HEK293T (cell line): ENCODE results near the gene RNF149.

Experiments used
- ARNT ChIP-seq: fragments of 450-650 bp; IDR thresholded peaks from 2 replicates; pipeline ENCODE4 v1.6.1; 2017; ENCODE audit warnings: mild to moderate bottlenecking
- BHLHE40 ChIP-seq: fragments of 450-650 bp; IDR thresholded peaks from 2 replicates; pipeline ENCODE4 v1.6.1; 2016; ENCODE audit warnings: mild to moderate bottlenecking, moderate library complexity, borderline replicate concordance
- ELF4 ChIP-seq: fragments of 450-650 bp; IDR thresholded peaks from 2 replicates; pipeline ENCODE4 v1.6.1; 2017; ENCODE audit warnings: antibody characterized with exemption
- FOXA1 ChIP-seq: fragments of 450-650 bp; IDR thresholded peaks from 2 replicates; pipeline ENCODE4 v1.6.1; 2016; ENCODE audit warnings: mild to moderate bottlenecking
- FOXK2 ChIP-seq: fragments of 450-650 bp; IDR thresholded peaks from 2 replicates; pipeline ENCODE4 v1.6.1; 2016; ENCODE audit warnings: mild to moderate bottlenecking
- FOXM1 ChIP-seq: fragments of 450-650 bp; IDR thresholded peaks from 2 replicates; pipeline ENCODE4 v1.6.1; 2017; ENCODE audit warnings: mild to moderate bottlenecking, borderline replicate concordance
- L3MBTL2 ChIP-seq: fragments of 450-650 bp; conservative IDR thresholded peaks from 2 replicates; pipeline ENCODE4 v1.6.1; 2016; ENCODE audit warnings: mild to moderate bottlenecking
- NFRKB ChIP-seq: fragments of 450-650 bp; IDR thresholded peaks from 2 replicates; pipeline ENCODE4 v1.6.1; 2016; ENCODE audit warnings: mild to moderate bottlenecking, moderate library complexity
- SP1 ChIP-seq: fragments of 450-650 bp; IDR thresholded peaks from 2 replicates; pipeline ENCODE4 v1.6.1; 2017

DNA sequence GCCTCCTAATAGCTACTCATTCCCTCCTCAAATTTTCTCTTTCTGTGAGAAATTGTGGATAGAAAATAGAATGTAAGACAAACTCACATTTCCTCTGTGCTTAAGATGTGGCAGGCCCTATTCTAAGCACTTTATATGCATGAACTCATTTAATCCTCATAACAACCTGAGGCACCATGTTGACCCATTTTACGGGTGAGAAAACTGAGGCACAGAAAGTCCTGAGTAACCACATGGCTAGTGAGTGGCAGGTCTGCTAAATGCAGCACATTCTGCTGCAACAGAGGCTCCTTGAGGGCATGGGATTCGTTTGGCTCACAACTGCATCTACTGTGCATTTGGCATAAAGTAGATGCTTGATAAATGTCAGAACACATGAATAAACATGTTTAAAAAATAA, 22.7 kb upstream of the RNF149 start:
- TF ChIP-seq ELF4: no peak
- TF ChIP-seq FOXK2: no peak
- no peak for TF ChIP-seq ARNT
- no peak for TF ChIP-seq FOXM1
- TF ChIP-seq NFRKB: no peak
- TF ChIP-seq L3MBTL2: no peak
- no peak for TF ChIP-seq SP1
- TF ChIP-seq FOXA1: no peak
- no peak for TF ChIP-seq BHLHE40
